CD14-positive monocyte (primary cell): ENCODE measurements around the gene CCDC102B. TPM values are rescaled to one million over a fixed set of nuclear protein-coding genes. Genes with fewer than 3 reads are reported as not detected.

Source experiments
- DNase-seq, 3 donors: peaks; one replicate each; pipeline ENCODE4 v3.0.0-alpha.2; 2011 to 2022
- H2AFZ ChIP-seq: 2 replicates; pipeline ENCODE4 v1.6.0; 2012; ENCODE audit warnings: mild to moderate bottlenecking, low read depth, low read length, inconsistent platforms; ENCODE audit not compliant: insufficient read depth, poor library complexity, severe bottlenecking
- H3K27ac ChIP-seq, 2 donors: 1 replicate in 1 of 2; 2 replicates in 1 of 2; pipeline ENCODE4 v1.5.1; 2012 to 2013; ENCODE audit warnings: low read length in 2 of 2, control low read depth in 1 of 2, inconsistent platforms in 1 of 2, low read depth in 1 of 2, mild to moderate bottlenecking in 1 of 2
- H3K27me3 ChIP-seq, 2 donors: one replicate each; pipeline versions ENCODE4 v1.6.0 to v1.6.1; 2011 to 2013; ENCODE audit warnings: low read length in 2 of 2; ENCODE audit not compliant: control insufficient read depth in 2 of 2, insufficient read depth in 2 of 2
- H3K36me3 ChIP-seq, 2 donors: replicated peaks in 1 of 2; 1 replicate in 1 of 2; 2 replicates in 1 of 2; pipeline versions ENCODE4 v1.5.1 to v1.6.1; 2012 to 2013; ENCODE audit warnings: low read length in 2 of 2, control low read depth in 1 of 2, inconsistent platforms in 1 of 2, mild to moderate bottlenecking in 1 of 2; ENCODE audit not compliant: insufficient read depth in 2 of 2, control insufficient read depth in 1 of 2
- H3K4me1 ChIP-seq, 2 donors: 1 replicate in 1 of 2; 2 replicates in 1 of 2; pipeline versions ENCODE4 v1.5.1 to v1.6.1; 2012 to 2013; ENCODE audit warnings: low read length in 2 of 2, control low read depth in 1 of 2, inconsistent platforms in 1 of 2, mild to moderate bottlenecking in 1 of 2, moderate library complexity in 1 of 2; ENCODE audit not compliant: insufficient read depth in 2 of 2, control insufficient read depth in 1 of 2
- H3K4me2 ChIP-seq: replicated peaks from 2 replicates; pipeline ENCODE3; 2012; ENCODE audit warnings: low read length, moderate library complexity, mild to moderate bottlenecking; ENCODE audit not compliant: poor library complexity, severe bottlenecking; ENCODE audit errors: extremely low read depth
- H3K4me3 ChIP-seq, 3 experiments: fragments of 200-600 bp in 1 of 3; sonication (generic) in 1 of 3; replicated peaks in 1 of 3; 1 replicate in 2 of 3; 2 replicates in 1 of 3; pipeline ENCODE4 v1.5.1; 2011 to 2013; ENCODE audit warnings: low read length in 3 of 3, mild to moderate bottlenecking in 3 of 3, control low read depth in 2 of 3, low read depth in 2 of 3, inconsistent platforms in 1 of 3, moderate library complexity in 1 of 3
- H3K79me2 ChIP-seq: 2 replicates; pipeline ENCODE4 v1.6.0; 2012; ENCODE audit warnings: mild to moderate bottlenecking, control low read depth, inconsistent platforms, low read length, moderate library complexity; ENCODE audit not compliant: insufficient read depth
- H3K9ac ChIP-seq: 2 replicates; pipeline ENCODE4 v1.6.0; 2017; ENCODE audit warnings: low read length, mild to moderate bottlenecking; ENCODE audit not compliant: insufficient read depth, poor library complexity, severe bottlenecking
- H3K9me3 ChIP-seq, 2 donors: replicated peaks in 1 of 2; 1 replicate in 1 of 2; 2 replicates in 1 of 2; pipeline versions ENCODE4 v1.5.1 to v1.6.1; 2012 to 2013; ENCODE audit warnings: low read length in 2 of 2, control low read depth in 1 of 2; ENCODE audit not compliant: control insufficient read depth in 1 of 2, insufficient read depth in 1 of 2
- H4K20me1 ChIP-seq: 2 replicates; pipeline ENCODE4 v1.6.0; 2012; ENCODE audit warnings: mild to moderate bottlenecking, low read length, control low read depth, moderate library complexity; ENCODE audit not compliant: insufficient read depth
- H3K27ac Mint-ChIP-seq, 7 donors: one replicate each; pipeline ENCODE4 v1.8.0; 2020; ENCODE audit warnings: mild to moderate bottlenecking in 7 of 7, mixed read lengths in 7 of 7, moderate library complexity in 6 of 7, inconsistent platforms in 2 of 7
- H3K27me3 Mint-ChIP-seq, 3 donors: one replicate each; pipeline ENCODE4 v1.8.0; 2021 to 2022; ENCODE audit warnings: low read depth in 3 of 3, mild to moderate bottlenecking in 3 of 3, mixed read lengths in 3 of 3, moderate library complexity in 3 of 3, inconsistent platforms in 1 of 3
- H3K36me3 Mint-ChIP-seq, 2 donors: one replicate each; pipeline ENCODE4 v1.8.0; 2020; ENCODE audit warnings: mixed read lengths in 2 of 2, inconsistent platforms in 1 of 2, mild to moderate bottlenecking in 1 of 2
- H3K4me1 Mint-ChIP-seq: one replicate; pipeline ENCODE4 v1.8.0; 2020; ENCODE audit warnings: mild to moderate bottlenecking, mixed read lengths
- H3K4me3 Mint-ChIP-seq, 2 donors: one replicate each; pipeline ENCODE4 v1.8.0; 2020; ENCODE audit warnings: mild to moderate bottlenecking in 2 of 2, mixed read lengths in 2 of 2, moderate library complexity in 1 of 2
- H3K9me3 Mint-ChIP-seq, 7 donors: one replicate each; pipeline ENCODE4 v1.8.0; 2020 to 2022; ENCODE audit warnings: mixed read lengths in 7 of 7, mild to moderate bottlenecking in 6 of 7, moderate library complexity in 6 of 7, inconsistent platforms in 2 of 7
- WGBS: methylation state at CpG from one replicate; pipeline ENCODE4 v1.1.5; 2013; ENCODE audit warnings: missing lambda C conversion rate; ENCODE audit not compliant: insufficient coverage; 5-methylcytosine and 5-hydroxymethylcytosine counted together
- intact Hi-C, 2 donors: fragments of 100-400 bp; cut with micrococcal nuclease; formaldehyde crosslinking; loops; one replicate each; pipeline versions ENCODE4 v1.15.0 to v1.15.1; 2023
- polyA plus RNA-seq, 3 donors: library from polyadenylated mRNA; depleted of rRNA in 1 of 3; unstranded in 2 of 3; stranded (reverse) in 1 of 3; fragments of 300-500 nt in 2 of 3; fragments of >200 nt in 1 of 3; fragmentation: Illumina TruSeq in 2 of 3; gene quantifications; 1 replicate in 2 of 3; 2 replicates in 1 of 3; pipeline ENCODE4 v1.2.3, GENCODE V29; 2012 to 2021
- TF ChIP-seq, protein P1 (sequence below): fragments of 200-600 bp; IDR thresholded peaks from one replicate; pipeline ENCODE4 v1.8.0; 2022; ENCODE audit warnings: antibody characterized with exemption, mild to moderate bottlenecking

The CCDC102B gene
- polyA plus RNA-seq, 3 donors: 0.34 to 1.4 TPM; not detected in 1

DNA sequence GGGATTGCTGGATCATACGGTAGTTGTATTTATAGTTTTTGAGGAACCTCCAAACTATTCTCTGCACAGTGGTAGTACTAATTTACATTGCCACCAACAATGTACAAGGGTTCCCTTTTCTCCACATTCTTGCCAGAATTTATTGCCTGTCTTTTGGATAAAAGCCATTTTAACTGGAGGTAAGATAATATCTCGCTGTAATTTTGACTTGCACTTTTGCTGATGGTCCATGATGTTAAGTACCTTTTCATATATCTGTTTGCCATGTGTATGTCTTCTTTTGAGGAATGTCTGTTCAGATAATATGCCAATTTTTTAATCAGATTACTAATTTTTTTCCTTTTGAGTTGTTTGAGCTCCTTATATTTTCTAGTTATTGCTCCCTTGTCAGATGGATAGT, 158.8 kb downstream of the CCDC102B start:
- no CpG with 5 or more reads among the region's 2 CpGs for WGBS

DNA sequence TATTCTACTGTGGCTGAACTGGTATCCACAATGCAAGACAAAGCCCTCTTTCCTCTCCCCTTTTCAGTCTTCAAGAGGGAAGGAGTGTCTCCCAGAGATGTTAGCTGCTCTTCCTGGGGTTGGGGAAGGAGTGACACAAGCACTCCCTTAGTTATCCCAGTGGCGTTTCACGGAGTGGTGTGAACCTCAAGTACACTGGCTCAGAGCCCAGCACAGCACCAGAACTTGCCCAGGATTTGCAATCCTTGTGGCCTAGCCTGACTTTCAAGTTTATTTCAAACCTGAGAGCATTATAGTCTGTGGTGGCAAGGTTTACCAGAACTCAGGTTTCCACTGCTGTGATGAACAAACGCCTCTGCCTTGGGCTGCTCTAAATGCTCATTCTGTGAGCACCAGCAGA, 162.5 kb downstream of the CCDC102B start:
- Histone ChIP-seq H3K9me3 (peaks cover 5 to 9% of the 10 kb centered on the region in 2 donors), H3K9ac (no peak overlapping the region), H3K4me3 (no peak overlapping the region), H4K20me1 (no peaks in the 10 kb centered on the region), H3K27ac (no peak overlapping the region), H3K27me3 (no peaks in the 10 kb centered on the region), H3K4me1 (no peaks in the 10 kb centered on the region), H2AFZ (no peak overlapping the region), H3K36me3 (no peaks in the 10 kb centered on the region), H3K4me2 (no peak overlapping the region), H3K79me2 (no peaks in the 10 kb centered on the region)
- peaks cover 0 to 8% (median 2%) of the 10 kb centered on the region in 7 donors for H3K9me3 Mint-ChIP-seq
- WGBS: 85% methylated on average over 3 of the region's 3 CpGs
- TF ChIP-seq, protein P1, sequence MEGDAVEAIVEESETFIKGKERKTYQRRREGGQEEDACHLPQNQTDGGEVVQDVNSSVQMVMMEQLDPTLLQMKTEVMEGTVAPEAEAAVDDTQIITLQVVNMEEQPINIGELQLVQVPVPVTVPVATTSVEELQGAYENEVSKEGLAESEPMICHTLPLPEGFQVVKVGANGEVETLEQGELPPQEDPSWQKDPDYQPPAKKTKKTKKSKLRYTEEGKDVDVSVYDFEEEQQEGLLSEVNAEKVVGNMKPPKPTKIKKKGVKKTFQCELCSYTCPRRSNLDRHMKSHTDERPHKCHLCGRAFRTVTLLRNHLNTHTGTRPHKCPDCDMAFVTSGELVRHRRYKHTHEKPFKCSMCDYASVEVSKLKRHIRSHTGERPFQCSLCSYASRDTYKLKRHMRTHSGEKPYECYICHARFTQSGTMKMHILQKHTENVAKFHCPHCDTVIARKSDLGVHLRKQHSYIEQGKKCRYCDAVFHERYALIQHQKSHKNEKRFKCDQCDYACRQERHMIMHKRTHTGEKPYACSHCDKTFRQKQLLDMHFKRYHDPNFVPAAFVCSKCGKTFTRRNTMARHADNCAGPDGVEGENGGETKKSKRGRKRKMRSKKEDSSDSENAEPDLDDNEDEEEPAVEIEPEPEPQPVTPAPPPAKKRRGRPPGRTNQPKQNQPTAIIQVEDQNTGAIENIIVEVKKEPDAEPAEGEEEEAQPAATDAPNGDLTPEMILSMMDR: no peak
- no peak overlapping the region for H3K4me3 Mint-ChIP-seq
- H3K27me3 Mint-ChIP-seq: no peaks in the 10 kb centered on the region
- no peaks in the 10 kb centered on the region for H3K4me1 Mint-ChIP-seq
- DNase-seq: no peak
- H3K27ac Mint-ChIP-seq: no peak overlapping the region
- intact Hi-C loops: no loop called here
- H3K36me3 Mint-ChIP-seq: no peaks in the 10 kb centered on the region

More for the DNA sequence above, 158.8 kb downstream of the CCDC102B start:
- Histone ChIP-seq H3K79me2 (no peaks in the 10 kb centered on the region), H2AFZ (no peak overlapping the region), H3K36me3 (no peaks in the 10 kb centered on the region), H3K4me3 (no peak overlapping the region), H3K9ac (no peak overlapping the region), H3K9me3 (peaks cover 5 to 9% of the 10 kb centered on the region in 2 donors), H3K27me3 (no peaks in the 10 kb centered on the region), H4K20me1 (no peaks in the 10 kb centered on the region), H3K27ac (no peak overlapping the region), H3K4me2 (no peak overlapping the region), H3K4me1 (no peaks in the 10 kb centered on the region)
- H3K27ac Mint-ChIP-seq: no peak overlapping the region
- no peaks in the 10 kb centered on the region for H3K27me3 Mint-ChIP-seq
- H3K36me3 Mint-ChIP-seq: no peaks in the 10 kb centered on the region
- TF ChIP-seq, protein P1: no peak
- H3K4me1 Mint-ChIP-seq: no peaks in the 10 kb centered on the region
- intact Hi-C loops: no loop called here
- H3K4me3 Mint-ChIP-seq: no peak overlapping the region
- peaks cover 0 to 8% (median 2%) of the 10 kb centered on the region in 7 donors for H3K9me3 Mint-ChIP-seq
- no peak for DNase-seq
